Activated T-cell treated with anti-CD3 and anti-CD28 coated beads for 24 hours (primary cell): ENCODE results near the gene USP50.
"Not testable (repeated sequence)": the region's sequence is repeated elsewhere in the genome, so short reads cannot be mapped to it uniquely, and the experiment has no call there.

Experiments
- DNase-seq: peaks from one replicate; pipeline ENCODE4 v3.0.0-alpha.2; 2020; ENCODE audit warnings: low read depth

The USP50 gene

DNA sequence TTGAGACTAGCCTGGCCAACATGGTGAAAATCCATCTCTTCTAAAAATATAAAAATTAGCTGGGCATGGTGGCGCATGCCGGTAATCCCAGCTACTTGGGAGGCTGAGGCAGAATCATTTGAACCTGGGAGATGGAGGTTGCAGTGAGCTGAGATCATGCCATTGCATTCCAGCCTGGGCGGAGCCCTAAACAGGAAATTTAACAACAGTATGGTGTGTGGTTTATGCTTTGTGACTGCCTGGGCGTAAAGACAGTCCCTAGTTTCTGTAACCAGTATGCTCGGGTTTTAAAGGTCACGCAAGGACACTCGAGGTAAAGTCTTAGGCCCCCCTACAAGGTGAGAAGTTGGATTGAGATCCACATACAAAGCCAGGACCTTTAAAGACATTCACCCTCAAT is 43.3 kb downstream of the USP50 start:
- DNase-seq = no peak

DNA sequence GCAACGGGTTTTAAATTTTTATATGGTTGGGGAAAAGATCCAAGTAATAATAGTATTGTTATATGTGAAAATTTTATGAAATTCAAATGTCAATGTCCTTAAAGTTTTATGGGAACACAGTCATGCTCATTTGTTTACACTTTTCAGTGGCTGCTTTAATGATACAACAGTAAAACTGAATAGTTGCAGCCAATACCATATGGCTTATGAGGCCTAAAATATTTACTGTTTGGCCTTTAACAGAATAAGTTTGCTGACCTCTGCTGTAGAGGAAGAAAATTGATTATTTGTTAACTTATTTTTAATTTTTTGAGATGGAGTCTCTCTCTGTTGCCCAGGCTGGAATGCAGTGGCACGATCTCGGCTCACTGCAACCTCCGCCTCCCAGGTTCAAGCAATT is 44.7 kb downstream of the USP50 start:
- DNase-seq = no peak

DNA sequence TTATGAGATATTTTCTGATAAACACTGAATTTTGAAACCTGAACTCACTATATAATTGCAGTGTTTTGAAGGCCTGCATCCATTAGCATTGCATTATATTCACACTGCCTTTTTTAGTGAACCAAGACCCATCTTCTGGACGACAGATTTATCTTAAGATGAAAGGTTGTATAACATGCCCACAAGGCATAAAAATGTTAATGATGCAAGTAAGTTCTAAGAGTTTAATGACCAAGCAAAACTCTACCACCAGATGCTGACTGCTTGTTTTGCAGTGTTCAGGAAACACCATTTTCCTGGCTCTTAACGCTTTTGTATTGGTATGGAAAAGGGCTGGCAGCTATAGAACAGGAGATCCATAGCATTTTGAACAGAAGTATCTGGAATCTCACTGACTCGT is 46.1 kb downstream of the USP50 start:
- no peak for DNase-seq

DNA sequence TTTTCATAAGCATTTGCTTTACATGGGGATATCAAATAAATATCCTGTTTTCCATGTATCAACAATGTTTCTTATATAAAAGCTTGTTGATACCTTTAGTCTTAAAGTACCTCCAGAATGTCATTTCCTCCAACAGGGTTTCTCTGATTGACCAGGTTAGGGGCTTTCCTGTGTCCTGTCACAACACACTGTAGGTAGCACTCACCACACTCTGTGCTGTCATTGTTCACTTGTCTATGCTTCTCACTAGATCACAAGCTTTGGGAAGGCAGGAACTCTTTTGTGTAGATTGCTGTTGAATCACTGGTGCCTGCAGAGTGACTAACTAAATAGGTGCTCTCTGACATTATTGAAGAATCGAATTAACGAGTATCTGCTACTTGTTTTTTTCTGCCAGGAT is 49.8 kb downstream of the USP50 start:
- DNase-seq = no peak

DNA sequence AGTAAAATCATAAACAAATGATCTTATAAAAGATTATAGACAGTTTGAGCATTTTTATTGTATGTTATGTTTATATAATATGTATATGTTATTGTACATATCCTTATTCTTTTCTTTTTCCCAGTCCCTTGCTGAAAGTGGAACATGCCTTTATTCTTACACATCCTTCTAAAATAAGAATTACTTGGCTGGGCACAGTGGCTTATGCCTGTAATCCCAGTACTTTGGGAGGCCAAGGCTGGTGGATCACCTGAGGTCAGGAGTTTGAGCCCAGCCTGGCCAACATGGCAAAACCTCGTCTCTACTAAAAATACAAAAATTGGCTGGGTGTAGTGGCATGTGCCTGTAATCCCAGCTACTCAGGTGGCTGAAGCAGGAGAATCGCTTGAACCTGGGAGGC is 51.9 kb downstream of the USP50 start:
- DNase-seq = not testable (repeated sequence)

DNA sequence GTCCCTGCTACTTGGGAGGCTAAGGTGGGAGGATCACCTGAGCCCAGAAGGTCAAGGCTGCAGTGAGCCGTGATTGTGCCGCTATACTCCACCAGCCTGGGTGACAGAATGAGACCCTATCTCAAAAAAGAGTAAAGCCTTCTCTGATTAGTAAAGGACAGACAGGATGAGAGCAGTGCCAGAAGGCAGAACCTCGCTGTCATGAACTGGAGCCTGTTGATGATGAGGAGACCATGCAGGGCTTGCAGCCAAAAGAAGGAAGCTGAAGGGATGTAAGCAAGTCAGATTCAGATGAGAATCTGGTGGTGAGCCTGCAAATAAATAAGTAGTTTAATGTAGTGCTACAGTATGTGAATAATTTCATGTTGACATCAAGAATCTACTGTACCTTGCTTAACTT is 52.8 kb downstream of the USP50 start:
- no peak for DNase-seq

DNA sequence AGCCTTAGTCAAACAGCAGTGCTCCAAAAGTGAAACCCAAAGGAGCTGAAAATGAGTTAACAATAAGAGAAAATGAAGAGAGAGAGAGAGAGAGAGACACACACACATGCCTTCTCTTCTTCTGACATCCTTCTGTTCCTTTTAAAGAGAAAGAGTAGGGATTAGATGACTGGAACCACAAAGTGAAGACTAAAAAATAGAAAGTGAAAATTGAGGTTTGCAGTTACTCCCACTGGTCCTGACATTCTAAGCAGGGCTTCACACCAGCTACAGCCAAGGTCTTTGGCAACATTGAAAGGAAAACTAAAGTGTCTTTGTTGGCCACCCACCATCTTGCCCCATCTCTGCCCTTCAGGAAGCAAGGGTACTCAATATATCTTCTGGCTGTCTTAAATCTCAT is 59.2 kb downstream of the USP50 start:
- no peak for DNase-seq

DNA sequence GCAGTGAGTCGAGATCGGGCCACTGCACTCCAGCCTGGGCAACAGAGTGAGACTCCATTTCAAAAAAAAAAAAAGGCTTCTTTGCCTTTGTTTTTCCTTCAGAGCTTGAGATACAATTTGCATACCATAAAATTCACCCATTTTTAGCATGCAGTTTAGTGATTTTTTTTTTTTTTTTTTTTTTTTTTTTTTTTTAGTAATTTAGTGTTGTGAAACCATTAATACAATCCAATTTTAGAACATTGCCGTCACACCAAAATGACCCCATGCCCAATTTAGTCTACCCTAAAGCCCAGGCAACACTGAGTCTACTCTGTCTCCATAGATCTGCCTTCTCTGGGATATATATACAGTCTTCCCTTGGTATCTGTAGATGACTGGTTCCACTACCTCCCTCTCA is 61.1 kb downstream of the USP50 start:
- no peak for DNase-seq

DNA sequence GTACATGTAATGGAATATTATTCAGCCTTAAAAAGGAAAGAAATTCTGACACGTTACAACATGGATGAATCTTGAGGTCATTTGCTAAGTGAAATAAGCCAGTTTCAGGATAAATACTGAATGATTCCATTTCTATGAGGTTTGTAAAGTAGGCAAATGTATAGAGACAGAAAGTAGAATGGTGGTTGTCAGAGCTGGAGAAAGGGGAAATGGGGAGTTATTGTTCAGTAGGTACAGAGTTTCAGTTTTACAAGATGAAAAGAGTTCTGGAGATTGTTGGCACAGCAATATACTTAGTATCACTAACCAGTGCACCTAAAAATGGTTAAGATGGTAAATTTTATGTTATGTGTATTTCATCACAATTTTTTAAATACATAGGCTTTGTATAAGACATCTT is 61.7 kb downstream of the USP50 start:
- no peak for DNase-seq

DNA sequence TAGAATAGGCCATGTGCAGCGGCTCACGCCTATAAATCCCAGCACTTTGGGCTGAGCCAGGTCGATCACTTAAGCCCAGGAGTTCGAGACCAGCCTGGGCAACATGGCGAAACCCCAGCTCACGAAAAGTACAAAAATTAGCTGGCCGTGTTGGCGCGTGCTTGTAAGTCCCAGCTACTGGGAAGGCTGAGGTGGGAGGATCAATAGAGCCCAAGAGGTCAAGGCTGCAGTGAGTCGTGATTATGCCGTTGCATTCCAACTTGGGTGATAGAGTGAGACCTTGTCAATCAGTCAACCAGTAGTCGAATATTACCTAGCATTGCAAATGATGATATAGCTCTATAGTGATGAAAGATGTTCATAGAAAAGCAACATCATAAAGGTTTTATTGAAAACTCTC is 70.3 kb downstream of the USP50 start:
- no peak for DNase-seq

DNA sequence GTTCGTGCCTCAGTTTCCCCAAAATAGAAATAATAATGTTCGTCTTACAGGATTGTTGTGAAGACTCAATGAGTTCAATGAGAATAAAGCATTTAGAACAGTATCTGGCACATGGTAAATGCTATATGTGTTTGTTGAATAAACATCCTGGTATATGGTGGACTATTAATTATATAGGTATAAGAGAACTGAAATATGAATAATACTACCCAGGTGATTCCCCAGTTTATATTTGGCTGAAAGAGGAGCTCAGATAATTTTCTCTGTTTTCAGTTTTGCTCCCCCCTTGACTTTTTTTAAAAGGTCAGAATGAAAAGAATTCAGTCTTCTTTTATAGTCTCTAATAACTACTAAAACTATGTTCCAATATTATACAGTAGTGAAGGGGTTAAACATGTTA is 75.4 kb downstream of the USP50 start:
- DNase-seq = no peak

DNA sequence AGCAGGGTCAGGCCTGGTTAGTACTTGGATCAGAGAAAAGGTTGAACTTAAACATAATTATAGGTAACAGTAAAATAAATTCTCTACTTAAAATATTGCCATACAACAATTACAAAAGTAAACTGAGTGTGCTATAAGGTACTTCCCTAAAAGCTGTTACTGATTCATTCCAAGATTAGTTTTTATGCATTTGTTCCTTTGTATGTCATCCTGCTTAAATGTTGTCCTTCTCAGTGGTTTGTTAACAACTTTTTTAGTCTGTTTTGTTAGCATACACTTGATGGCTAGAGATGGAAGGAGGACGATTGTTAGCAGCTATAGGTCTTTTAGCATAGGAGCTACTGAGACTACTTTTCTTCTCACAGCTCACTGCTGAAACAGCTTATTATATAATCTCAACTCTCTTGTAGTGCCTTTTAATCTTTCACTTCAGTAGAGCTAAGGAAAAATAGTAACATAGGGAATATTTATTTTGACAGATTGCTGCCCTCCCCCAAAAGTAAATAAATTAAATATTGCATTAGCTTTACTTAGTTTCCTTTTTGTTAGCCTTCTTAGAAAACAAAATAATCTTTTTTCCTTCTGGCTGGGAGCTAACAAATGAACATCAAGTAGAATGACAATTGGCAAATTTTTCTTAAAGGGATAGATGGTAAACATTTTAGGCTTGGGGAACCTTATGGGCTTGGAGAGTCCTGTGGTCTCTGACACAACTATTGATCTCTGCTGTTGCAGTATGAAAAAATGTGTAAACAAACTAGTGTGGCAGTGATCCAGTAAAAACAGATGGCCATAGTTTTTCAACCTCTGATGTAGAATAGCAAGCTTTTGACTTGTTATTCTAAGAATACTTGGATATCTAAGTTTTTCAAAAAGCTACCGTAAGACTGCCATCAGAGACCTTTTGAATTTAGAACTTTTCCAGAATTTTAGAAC is 82.8 kb downstream of the USP50 start:
- DNase-seq = no peak

DNA sequence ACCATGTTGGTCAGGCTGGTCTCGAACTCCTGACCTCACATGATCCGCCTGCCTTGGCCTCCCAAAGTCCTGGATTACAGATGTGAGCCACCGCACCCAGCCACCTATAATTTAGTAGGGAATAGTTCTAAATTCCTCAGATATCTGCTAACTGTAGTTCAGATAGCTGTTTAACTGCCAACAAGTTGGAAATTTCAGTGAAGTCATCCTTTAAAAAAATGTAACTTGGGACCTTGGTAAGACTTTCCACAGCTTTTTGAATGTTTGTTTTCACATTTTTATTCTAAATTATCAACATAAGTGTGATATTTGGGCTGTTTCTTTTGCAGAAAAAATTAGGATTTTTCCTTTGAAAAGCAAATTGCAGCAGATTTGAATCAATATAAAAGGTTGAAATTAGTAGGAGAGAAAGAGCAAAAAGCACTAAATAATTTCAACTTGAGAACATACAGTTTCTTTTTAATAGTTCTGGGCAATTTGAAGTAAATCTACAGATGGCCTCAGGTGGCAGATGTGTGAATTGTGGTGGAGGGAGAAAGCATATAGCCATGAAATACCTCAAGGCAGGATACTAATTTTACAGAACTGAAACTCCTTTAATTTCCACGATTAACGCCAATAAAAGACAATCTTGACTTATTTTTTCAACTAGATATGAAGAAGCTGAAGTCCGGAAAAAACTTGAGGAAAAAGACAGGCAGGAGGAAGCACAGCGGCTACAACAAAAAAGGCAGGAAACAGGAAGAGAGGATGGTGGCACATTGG is 87.9 kb downstream of the USP50 start:
- no peak for DNase-seq

DNA sequence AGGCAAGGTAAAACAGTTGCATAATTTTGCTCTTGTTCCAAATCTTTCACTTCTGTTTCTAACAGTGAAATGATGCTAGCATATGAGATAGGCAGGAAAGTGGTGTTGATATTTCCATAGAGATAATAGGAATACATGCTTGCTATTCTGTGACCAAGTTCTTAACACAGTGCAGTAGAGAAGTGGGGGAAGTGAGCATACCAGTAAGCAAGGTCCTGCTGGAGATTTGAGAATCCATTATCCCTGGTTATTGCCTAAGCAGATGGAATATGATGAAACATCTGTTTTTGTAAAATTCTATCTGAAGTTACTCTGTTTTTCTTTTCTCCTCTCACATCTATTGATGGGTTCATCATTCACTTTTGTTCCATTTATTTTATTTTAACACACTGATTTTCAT is 93.5 kb downstream of the USP50 start:
- no peak for DNase-seq
